Endodermal cell (in vitro differentiated cells): ENCODE results near the gene COL5A1. TPM values are rescaled to one million over a fixed set of nuclear protein-coding genes. Genes with fewer than 3 reads are reported as not detected.
A peak's percentile ranks its signal among the peaks of the same experiment; 100 is the strongest.

ENCODE experiments used
- DNase-seq: peaks from one replicate; pipeline ENCODE4 v3.0.0-alpha.2; 2017
- H3K27ac ChIP-seq: 2 replicates; pipeline ENCODE4 v1.5.1; 2013; ENCODE audit warnings: mild to moderate bottlenecking, low read depth, low read length, moderate library complexity
- H3K27me3 ChIP-seq: 2 replicates; pipeline ENCODE4 v1.6.1; 2013; ENCODE audit warnings: mild to moderate bottlenecking, low read length, moderate library complexity; ENCODE audit not compliant: insufficient read depth, control insufficient read depth, poor library complexity, severe bottlenecking
- H3K36me3 ChIP-seq: 2 replicates; pipeline ENCODE4 v1.7.0; 2013; ENCODE audit warnings: mild to moderate bottlenecking, low read length, moderate library complexity; ENCODE audit not compliant: control insufficient read depth, insufficient read depth
- H3K4me1 ChIP-seq: one replicate; pipeline ENCODE4 v1.7.0; 2013; ENCODE audit warnings: low read length; ENCODE audit not compliant: control insufficient read depth, insufficient read depth
- H3K4me3 ChIP-seq: 2 replicates; pipeline ENCODE4 v1.5.1; 2013; ENCODE audit warnings: mild to moderate bottlenecking, low read length, moderate library complexity
- H3K9ac ChIP-seq: 2 replicates; pipeline ENCODE4 v1.6.1; 2013; ENCODE audit warnings: mild to moderate bottlenecking, low read length, moderate library complexity; ENCODE audit not compliant: poor library complexity, severe bottlenecking; ENCODE audit errors: extremely low read depth
- H3K9me3 ChIP-seq: 2 replicates; pipeline ENCODE4 v1.6.1; 2013; ENCODE audit warnings: mild to moderate bottlenecking, low read length, moderate library complexity; ENCODE audit not compliant: control insufficient read depth
- H3K27ac Mint-ChIP-seq: 2 replicates; pipeline ENCODE4 v1.8.0; 2020; ENCODE audit warnings: mixed read lengths
- H3K27me3 Mint-ChIP-seq: 2 replicates; pipeline ENCODE4 v1.8.0; 2021; ENCODE audit warnings: mild to moderate bottlenecking, mixed read lengths; ENCODE audit not compliant: insufficient read depth
- H3K36me3 Mint-ChIP-seq: 2 replicates; pipeline ENCODE4 v1.8.0; 2020; ENCODE audit warnings: low read depth, mixed read lengths
- H3K4me1 Mint-ChIP-seq: 2 replicates; pipeline ENCODE4 v1.8.0; 2020; ENCODE audit warnings: mixed read lengths
- H3K4me3 Mint-ChIP-seq: 2 replicates; pipeline ENCODE4 v1.8.0; 2020; ENCODE audit warnings: mild to moderate bottlenecking, moderate library complexity, mixed read lengths
- H3K9me3 Mint-ChIP-seq: 2 replicates; pipeline ENCODE4 v1.8.0; 2020; ENCODE audit warnings: mild to moderate bottlenecking, mixed read lengths
- whole genome bisulfite sequencing, 2 experiments: methylation state at CpG; one replicate each; pipeline versions ENCODE4 v1.1.5 to v1.1.7; 2013; ENCODE audit warnings: missing lambda C conversion rate in 2 of 2, mixed read lengths in 1 of 2; ENCODE audit not compliant: insufficient coverage in 1 of 2, insufficient read length in 1 of 2; 5-methylcytosine and 5-hydroxymethylcytosine counted together
- total RNA-seq, 2 donors: library from RNA; stranded (reverse); fragmentation: NEBNext Ultra II Directional in 1 of 2; extraction: Animal tissue kit (Norgen Biotek cat#: 25700) in 1 of 2; gene quantifications; 2 replicates in 1 of 2; 3 replicates in 1 of 2; pipeline ENCODE4 v1.2.1, GENCODE V29; 2021
- TF ChIP-seq, protein P1 (sequence below): fragments of 200-600 bp; sonication (generic); conservative IDR thresholded peaks from 2 replicates; pipeline ENCODE4 v1.5.0; 2021; ENCODE audit warnings: antibody characterized with exemption, mild to moderate bottlenecking

The COL5A1 gene
- total RNA-seq, 2 donors from 2014 or later: 65.3 to 76.6 TPM

DNA sequence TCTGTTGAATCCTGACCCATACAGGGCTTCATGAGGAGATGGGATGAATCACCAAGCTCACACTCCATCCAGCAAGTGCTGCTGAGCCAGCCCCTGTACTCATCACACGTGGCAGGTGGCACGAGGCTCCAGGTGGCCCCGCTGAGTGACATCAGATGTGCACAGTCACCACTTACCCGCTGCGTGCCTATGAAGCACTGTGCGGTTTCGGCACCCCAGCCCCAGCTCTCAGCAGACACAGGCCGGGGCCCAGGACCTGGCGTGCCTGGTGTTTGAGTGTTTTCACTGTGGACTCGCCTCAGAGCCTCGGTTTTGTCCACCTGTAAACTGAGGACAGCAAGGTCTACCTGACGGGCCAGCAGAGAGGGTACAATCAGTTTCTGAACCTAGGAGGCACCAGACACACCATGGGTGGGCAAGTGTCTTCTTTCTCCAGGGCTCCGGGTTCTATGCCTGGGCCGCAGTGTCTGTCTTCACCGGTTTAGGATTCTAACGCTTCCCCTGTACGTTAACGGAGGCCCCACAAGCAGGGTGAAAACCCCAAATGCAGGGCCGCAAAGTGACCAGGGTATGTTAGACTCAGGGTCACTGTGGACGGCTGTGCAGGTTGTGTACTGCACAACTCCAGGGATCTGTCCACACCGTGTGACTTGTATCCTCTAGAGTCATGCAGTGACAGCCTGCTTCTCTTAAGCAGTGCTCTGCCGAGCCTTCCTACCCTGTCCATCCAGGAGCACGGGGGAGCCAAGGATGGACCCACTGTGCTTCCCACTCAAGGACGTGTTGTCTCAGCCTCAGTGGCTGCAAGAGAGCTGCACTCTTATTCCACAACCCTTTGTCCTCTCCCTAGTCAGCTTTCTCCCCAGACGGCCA, 44.3 kb upstream of the COL5A1 start:
- DNase-seq: no peak
- Histone ChIP-seq H3K9ac (no peak overlapping the region), H3K27me3 (no peaks in the 10 kb centered on the region), H3K27ac (no peak overlapping the region), H3K4me3 (no peak overlapping the region), H3K4me1 (peaks cover 4% of the 10 kb centered on the region), H3K9me3 (peaks cover 7% of the 10 kb centered on the region), H3K36me3 (no peaks in the 10 kb centered on the region)
- H3K9me3 Mint-ChIP-seq: no peaks in the 10 kb centered on the region
- TF ChIP-seq, protein P1, sequence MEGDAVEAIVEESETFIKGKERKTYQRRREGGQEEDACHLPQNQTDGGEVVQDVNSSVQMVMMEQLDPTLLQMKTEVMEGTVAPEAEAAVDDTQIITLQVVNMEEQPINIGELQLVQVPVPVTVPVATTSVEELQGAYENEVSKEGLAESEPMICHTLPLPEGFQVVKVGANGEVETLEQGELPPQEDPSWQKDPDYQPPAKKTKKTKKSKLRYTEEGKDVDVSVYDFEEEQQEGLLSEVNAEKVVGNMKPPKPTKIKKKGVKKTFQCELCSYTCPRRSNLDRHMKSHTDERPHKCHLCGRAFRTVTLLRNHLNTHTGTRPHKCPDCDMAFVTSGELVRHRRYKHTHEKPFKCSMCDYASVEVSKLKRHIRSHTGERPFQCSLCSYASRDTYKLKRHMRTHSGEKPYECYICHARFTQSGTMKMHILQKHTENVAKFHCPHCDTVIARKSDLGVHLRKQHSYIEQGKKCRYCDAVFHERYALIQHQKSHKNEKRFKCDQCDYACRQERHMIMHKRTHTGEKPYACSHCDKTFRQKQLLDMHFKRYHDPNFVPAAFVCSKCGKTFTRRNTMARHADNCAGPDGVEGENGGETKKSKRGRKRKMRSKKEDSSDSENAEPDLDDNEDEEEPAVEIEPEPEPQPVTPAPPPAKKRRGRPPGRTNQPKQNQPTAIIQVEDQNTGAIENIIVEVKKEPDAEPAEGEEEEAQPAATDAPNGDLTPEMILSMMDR: no peak
- WGBS, 2 experiments: 89 to 90% methylated on average over 20 to 25 of the region's 25 CpGs
- no peak overlapping the region for H3K27ac Mint-ChIP-seq
- H3K4me1 Mint-ChIP-seq: peaks cover 2% of the 10 kb centered on the region
- H3K4me3 Mint-ChIP-seq: no peak overlapping the region
- H3K27me3 Mint-ChIP-seq: no peaks in the 10 kb centered on the region
- no peaks in the 10 kb centered on the region for H3K36me3 Mint-ChIP-seq

DNA sequence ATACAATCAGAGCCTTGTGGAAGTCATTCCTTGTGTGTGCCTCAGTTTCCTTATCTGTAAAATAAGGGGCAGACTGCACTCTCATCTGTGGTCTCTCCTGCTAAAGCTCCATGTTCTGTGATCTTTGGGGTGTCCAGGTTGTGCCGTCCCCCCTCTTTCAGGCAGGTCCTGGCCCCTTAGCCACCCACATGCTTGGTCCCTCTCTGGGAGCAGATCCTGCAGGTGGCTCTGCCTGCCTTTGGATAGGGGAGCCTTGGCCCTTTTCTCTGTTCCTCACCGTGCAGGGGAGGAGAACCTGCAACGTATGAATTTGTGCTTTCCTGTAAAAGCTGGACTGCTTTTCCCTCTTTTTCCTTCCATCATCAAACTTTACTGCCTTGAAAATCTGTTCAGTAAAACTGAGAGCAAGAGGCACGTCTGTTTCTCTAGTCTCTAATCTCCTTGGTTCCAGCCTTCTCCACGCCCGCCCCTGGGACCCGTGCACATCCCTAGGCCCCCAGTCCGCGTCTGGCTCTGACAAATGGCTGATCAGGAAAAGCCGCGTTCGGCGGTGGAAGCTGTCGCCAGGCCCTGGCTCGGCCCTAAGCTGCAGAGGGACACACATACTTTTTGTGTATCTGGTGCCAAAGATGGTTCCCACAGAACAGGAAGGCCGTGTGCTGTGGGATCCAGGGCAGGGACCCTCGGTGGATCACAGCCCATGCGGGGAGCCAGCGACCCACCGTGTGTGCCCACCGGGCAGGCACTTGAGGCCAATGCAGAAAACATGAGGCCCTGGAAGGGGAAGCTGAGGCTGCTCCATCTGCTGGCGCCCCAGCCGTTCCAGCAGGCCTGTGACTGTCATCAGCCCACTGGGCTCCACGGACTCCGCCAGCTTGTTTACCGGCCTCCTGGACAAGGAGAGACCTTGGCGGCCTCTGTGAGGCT, 43.4 kb upstream of the COL5A1 start:
- H3K4me3 Mint-ChIP-seq: no peak overlapping the region
- no peaks in the 10 kb centered on the region for H3K9me3 Mint-ChIP-seq
- DNase-seq: peak; percentile 60
- H3K4me1 Mint-ChIP-seq: no peaks in the 10 kb centered on the region
- Histone ChIP-seq H3K27ac (peak overlapping the region; percentile 25), H3K27me3 (no peaks in the 10 kb centered on the region), H3K4me3 (no peak overlapping the region), H3K36me3 (no peaks in the 10 kb centered on the region), H3K9me3 (peaks cover 7% of the 10 kb centered on the region), H3K9ac (no peak overlapping the region), H3K4me1 (peaks cover 6% of the 10 kb centered on the region)
- no peak overlapping the region for H3K27ac Mint-ChIP-seq
- H3K36me3 Mint-ChIP-seq: no peaks in the 10 kb centered on the region
- H3K27me3 Mint-ChIP-seq: no peaks in the 10 kb centered on the region
- TF ChIP-seq, protein P1: no peak
- 88 to 90% methylated on average over 23 to 27 of the region's 27 CpGs for WGBS, 2 experiments

DNA sequence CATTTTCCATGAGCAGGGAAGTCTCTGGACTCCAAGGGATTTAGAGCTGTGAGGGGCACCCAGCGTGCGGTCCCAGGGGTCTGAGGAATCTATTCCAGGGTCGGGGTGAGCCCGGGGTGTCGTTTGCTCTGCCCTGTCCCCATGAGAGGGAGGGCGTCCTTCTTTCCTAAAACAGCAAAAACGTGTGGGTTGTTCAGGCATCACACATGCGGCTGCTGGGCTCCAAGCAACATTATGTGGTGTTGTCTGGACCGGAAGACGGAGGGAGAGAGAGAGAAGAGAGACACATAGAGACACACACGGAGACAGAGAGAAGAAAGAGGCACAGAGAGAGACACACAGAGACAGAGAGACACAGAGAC, 42.7 kb upstream of the COL5A1 start:
- no peak for DNase-seq
- WGBS, 2 experiments: 88 to 92% methylated on average over 8 to 11 of the region's 11 CpGs

More for the DNA sequence above, 42.7 kb upstream of the COL5A1 start:
- Histone ChIP-seq H3K9ac (no peak overlapping the region), H3K9me3 (peaks cover 7% of the 10 kb centered on the region), H3K4me1 (peaks cover 6% of the 10 kb centered on the region), H3K27me3 (no peaks in the 10 kb centered on the region), H3K4me3 (no peak overlapping the region), H3K27ac (peak overlapping the region; percentile 25), H3K36me3 (no peaks in the 10 kb centered on the region)
- no peak overlapping the region for H3K27ac Mint-ChIP-seq
- H3K36me3 Mint-ChIP-seq: no peaks in the 10 kb centered on the region
- no peaks in the 10 kb centered on the region for H3K4me1 Mint-ChIP-seq
- H3K4me3 Mint-ChIP-seq: no peak overlapping the region
- H3K27me3 Mint-ChIP-seq: no peaks in the 10 kb centered on the region
- TF ChIP-seq, protein P1: no peak
- H3K9me3 Mint-ChIP-seq: no peaks in the 10 kb centered on the region
